ENCODE measurements around the gene PYCARD.
"Not testable (repeated sequence)": the region's sequence is repeated elsewhere in the genome, so short reads cannot be mapped to it uniquely, and the experiment has no call there.

PYCARD gene

DNA sequence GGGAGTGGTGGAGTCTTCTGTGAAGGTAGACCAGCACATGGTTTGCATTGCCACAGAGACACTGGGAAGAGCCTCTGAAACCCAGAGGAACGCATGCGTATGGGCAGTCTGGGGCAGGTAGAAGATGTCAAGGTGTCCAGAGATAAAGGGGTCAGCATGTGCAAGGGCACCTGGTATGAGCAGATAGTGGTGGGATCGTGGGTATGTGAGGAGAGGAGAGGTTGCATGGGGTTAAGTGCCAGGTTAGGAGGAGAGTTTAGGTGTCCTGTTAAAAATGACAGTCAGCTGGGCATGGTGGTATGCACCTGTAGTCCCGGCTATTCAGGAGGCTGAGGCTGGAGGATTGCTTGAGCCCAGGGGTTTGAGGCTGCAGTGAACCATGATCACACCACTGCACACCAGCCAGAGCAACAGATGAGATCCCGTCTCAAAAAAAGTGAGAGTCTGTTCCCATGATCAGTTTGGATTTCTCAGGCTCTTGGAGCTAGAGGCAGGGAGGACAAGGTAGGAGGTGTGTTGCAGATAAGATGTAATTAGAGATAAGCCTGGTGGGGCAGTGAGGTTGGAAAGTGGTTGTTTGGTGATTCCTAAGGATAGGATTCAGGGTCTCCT lies 3.0 kb downstream of the PYCARD start:
- H3K4me3 ChIP-seq (ENCODE audit: low read length) = no peak overlapping the region
- DNase-seq (ENCODE audit: low read depth) = no peak

DNA sequence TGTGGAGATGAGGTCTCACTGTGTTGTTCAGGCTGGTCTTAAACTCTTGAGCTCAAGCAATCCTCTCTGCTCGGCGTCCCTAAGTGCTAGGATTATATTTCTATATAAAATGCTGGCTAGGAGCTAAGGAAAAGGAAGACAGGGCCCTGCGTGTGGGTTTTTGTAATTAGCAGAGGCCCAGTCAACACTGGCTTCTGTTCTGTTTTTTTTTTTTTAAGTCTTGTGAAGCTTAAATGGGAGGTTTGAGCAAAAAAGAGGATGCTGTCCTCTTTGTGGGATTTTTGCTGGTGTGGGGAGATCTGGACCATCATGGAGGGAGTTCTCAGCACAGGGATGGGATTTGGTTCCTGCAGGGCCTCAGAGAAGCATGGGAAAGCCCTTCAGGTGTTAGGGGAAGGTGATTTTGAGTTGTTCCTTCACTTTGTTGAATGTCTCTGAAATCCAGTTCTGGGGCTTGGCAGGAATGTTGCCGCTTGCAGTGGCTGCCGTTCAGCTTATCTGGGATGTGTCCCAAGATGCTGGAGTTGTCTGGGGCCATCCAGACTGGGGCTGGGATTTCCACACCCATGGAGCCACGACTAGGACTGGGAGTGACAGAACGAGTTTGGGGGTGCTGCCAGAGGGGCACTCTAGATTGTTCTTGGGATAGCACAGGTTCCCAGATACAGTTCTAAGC lies 4.2 kb downstream of the PYCARD start:
- no peak for DNase-seq (ENCODE audit: low read depth)
- no peak overlapping the region for H3K4me3 ChIP-seq (ENCODE audit: low read length)
- TF ChIP-seq, protein P1, sequence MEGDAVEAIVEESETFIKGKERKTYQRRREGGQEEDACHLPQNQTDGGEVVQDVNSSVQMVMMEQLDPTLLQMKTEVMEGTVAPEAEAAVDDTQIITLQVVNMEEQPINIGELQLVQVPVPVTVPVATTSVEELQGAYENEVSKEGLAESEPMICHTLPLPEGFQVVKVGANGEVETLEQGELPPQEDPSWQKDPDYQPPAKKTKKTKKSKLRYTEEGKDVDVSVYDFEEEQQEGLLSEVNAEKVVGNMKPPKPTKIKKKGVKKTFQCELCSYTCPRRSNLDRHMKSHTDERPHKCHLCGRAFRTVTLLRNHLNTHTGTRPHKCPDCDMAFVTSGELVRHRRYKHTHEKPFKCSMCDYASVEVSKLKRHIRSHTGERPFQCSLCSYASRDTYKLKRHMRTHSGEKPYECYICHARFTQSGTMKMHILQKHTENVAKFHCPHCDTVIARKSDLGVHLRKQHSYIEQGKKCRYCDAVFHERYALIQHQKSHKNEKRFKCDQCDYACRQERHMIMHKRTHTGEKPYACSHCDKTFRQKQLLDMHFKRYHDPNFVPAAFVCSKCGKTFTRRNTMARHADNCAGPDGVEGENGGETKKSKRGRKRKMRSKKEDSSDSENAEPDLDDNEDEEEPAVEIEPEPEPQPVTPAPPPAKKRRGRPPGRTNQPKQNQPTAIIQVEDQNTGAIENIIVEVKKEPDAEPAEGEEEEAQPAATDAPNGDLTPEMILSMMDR (conservative IDR thresholded peaks at IDR 0.05; ENCODE audit: low read length) = no peak

More for the DNA sequence above, 3.0 kb downstream of the PYCARD start:
- TF ChIP-seq, protein P1 (conservative IDR thresholded peaks at IDR 0.05; ENCODE audit: low read length) = no peak

DNA sequence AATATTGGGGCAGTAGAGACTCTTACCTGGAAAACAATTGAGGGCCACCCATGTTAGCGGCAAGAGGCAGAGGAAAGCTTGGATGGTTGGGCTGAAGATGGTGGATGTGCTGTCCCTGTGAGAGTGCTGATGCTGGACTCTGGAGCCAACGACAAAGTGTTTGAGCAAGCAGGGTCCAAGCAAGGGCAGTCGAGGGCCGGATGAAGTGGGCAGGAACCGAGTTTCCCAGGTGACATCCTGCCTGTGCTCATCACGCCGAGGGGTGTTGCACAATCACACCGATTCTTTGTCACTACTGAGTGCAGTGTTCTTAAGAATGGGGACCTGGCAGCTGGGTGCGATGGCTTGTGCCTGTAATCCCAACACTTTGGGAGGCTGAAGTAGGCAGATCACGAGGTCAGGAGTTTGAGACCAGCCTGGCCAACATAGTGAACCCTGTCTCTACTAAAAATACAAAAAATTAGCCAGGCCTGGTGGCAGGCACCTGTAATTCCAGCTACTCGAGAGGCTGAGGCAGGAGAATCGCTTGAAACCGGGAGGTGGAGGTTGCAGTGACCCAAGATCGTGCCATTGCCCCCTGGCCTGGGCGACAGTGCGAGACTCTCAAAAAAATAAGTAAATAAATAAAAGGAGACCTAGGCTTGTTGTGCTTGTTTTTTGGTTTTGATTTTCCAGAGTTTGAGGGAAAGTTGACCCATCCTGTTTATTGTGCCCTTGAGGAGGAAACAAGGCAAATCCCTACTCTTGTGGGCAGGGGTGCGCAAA lies 6.1 kb downstream of the PYCARD start:
- no peak for DNase-seq (ENCODE audit: low read depth)
- TF ChIP-seq, protein P1 (conservative IDR thresholded peaks at IDR 0.05; ENCODE audit: low read length) = no peak

DNA sequence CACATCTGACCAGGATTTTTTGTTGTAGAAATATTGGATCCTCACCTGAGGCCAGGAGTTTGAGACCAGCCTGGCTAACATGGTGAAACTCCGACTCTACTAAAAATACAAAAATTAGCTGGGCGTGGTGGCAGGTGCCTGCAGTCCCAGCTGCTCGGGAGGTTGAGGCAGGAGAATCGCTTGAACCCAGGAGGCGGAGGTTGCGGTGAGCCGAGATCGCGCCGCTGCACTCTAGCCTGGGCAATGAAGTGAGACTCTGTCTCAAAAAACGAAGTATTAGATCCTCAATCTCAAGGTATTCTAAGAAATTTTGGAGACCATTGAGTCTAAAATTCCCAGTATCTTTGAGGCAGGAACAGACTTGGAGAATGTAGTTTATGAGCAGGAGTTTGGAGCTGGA lies 6.7 kb downstream of the PYCARD start:
- not testable (repeated sequence) for H3K4me3 ChIP-seq (ENCODE audit: low read length); DNase-seq (ENCODE audit: low read depth)

More for the DNA sequence above, 6.1 kb downstream of the PYCARD start:
- no peak overlapping the region for H3K4me3 ChIP-seq (ENCODE audit: low read length)

DNA sequence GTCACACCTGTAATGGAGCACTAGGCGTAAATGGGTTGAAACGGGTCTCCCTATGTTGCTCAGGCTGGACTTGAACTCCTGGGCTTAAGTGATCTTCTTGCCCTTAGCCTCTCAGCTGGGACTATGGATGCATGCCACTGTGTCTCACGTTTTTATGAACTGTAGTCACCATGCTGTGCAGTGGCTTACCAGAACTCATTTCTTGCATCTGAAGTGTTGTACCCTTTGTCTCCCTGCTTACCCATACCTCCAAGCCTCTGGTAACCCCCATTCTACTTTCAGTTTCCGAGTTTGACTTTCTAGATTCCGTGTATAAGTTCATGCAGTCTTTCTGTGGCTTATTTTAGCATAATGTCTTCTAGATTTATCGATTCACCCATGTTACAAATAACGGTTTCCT lies 7.7 kb downstream of the PYCARD start:
- TF ChIP-seq, protein P1 (conservative IDR thresholded peaks at IDR 0.05; ENCODE audit: low read length) = no peak
- H3K4me3 ChIP-seq (ENCODE audit: low read length) = no peak overlapping the region
- no peak for DNase-seq (ENCODE audit: low read depth)

DNA sequence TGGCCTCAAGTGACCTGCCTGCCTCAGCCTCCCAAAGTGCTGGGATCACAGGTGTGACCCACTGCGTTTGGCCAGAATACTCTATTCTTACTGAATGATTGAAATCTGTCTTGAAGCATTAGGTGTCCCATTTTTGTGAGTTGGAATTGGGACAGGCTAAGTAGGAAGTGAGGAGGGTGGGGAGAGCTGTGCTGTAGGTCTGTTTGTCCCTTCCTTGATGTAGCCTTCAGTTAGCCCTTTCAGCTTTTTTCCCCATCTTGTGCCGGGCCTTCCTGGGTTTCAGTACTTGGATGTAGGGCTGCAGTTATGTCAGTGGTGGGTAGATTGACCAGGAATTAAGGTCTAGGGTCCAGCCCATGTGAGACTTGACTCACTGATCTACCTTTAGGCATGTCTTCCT lies 8.7 kb downstream of the PYCARD start:
- no peak overlapping the region for H3K4me3 ChIP-seq (ENCODE audit: low read length)
- TF ChIP-seq, protein P1 (conservative IDR thresholded peaks at IDR 0.05; ENCODE audit: low read length) = no peak
- DNase-seq (ENCODE audit: low read depth) = no peak

DNA sequence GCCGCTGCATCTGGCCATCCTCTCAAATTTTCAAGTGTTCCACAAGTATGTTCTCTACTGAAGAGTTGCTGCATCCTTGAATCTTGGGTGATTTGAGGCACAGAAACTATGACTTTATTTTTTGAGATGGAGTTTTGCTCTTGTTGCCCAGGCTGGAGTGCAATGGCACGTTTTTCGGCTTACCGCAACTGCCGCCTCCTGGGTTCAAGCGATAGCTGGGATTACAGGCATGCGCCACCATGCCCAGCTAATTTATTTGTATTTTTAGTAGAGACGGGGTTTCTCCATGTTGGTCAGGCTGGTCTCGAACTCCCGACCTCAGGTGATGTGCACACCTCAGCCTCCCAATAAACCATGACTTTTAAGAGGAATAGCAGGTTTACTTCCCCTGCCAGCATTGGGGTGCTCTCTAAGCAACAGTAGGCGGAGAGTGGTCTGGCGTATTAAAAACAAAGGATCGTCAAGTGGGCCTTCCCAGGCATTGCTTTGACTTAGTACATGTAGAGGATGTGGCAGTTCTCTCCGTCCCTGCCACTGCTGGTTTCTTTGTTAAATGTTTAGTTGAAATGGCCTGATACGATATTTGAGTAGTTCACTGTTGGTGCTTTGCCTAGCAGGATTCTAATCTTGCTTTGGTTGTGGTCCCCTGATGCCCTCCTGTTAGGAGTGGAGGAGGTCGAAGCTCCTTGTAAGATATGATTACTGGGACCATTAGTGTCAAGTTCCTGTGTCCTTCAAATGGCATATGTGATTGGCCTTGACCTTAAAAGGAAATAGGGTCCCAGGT lies 9.5 kb downstream of the PYCARD start:
- DNase-seq (ENCODE audit: low read depth) = no peak
- TF ChIP-seq, protein P1 (conservative IDR thresholded peaks at IDR 0.05; ENCODE audit: low read length) = no peak
- H3K4me3 ChIP-seq (ENCODE audit: low read length) = no peak overlapping the region

All from AG10803 (cell line).